Measurements from ENCODE around the gene EEF1E1.

Gene EEF1E1

DNA sequence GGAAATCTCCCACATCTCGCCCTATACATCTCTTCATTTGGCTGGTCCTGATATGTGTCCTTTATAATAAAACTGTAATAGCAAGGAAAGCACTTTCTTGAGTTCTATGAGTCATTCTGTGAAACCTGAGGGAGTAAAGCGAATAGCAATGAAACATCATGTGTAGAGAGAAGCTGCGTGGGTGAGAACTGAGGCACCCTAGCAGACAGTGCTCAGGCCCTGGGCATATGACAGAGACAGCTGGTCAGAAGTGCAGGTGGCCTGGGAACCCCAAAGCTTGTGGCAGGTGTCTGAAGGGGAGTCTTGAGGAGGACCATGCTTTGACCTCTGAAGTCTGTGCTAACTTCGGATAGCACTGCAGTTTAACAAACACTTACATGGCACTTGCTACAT is 36.8 kb downstream of the EEF1E1 start:
- DNase-seq (ENCODE audit: extremely low read depth, low read depth), result no peak
- H3K4me3 ChIP-seq (replicated peaks; ENCODE audit: low read depth, low read length), result no peak overlapping the region
- TF ChIP-seq, protein P1, sequence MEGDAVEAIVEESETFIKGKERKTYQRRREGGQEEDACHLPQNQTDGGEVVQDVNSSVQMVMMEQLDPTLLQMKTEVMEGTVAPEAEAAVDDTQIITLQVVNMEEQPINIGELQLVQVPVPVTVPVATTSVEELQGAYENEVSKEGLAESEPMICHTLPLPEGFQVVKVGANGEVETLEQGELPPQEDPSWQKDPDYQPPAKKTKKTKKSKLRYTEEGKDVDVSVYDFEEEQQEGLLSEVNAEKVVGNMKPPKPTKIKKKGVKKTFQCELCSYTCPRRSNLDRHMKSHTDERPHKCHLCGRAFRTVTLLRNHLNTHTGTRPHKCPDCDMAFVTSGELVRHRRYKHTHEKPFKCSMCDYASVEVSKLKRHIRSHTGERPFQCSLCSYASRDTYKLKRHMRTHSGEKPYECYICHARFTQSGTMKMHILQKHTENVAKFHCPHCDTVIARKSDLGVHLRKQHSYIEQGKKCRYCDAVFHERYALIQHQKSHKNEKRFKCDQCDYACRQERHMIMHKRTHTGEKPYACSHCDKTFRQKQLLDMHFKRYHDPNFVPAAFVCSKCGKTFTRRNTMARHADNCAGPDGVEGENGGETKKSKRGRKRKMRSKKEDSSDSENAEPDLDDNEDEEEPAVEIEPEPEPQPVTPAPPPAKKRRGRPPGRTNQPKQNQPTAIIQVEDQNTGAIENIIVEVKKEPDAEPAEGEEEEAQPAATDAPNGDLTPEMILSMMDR (IDR thresholded peaks at IDR 0.05; ENCODE audit: low read depth, low read length, missing control alignments), result no peak

GRCh38 chr6:8064638-8065518 is 37.5 kb downstream of the EEF1E1 start:
- TF ChIP-seq, protein P1 (IDR thresholded peaks at IDR 0.05; ENCODE audit: low read depth, low read length, missing control alignments), result no peak
- DNase-seq (ENCODE audit: extremely low read depth, low read depth), result no peak
- H3K4me3 ChIP-seq (replicated peaks; ENCODE audit: low read depth, low read length), result peak overlapping the region; percentile 90

DNA sequence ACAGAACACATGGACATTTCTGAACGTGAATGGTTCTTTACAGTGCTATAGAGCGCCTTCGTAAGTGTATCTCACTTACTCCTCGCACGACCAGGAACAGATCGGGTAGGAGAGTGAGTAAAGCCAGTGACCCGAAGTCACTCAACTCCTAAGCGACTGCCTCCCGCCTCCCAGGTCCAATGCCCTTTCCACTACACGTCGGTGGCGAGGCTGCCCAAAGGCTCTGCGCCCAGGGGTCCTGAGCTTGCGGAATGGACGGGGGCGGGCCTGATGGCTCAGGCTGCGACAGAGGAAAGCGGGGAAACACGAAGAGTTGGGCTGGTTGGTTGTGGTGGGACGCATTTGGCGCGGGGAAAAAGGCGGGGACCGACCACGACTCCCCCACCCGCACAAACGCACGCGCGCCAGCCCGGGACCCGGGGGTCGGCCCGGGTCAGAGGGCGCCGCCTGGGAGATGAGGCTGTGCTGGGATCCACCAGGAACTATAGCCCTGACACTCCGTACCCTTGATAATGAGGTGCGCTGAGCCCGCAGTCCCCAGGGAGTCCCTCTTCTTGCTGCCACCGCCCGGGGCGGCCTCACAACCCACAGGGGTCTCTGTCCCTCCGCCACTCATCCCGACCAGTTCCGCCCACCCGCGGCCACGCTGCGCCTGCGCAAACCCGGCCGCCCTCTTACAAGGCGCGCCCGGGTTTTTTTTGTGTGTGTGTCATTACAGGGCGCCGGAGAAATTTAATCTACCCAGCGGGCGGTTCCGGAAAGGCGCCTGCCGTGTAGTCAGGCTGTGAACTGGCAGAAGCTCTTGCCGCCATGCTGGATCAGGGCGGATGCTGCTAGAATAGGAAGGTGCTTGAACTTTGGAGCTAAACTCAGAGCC is 38.3 kb downstream of the EEF1E1 start, which contains the start of gene BLOC1S5:
Gene BLOC1S5, minus strand, starts transcription at position 629 of the 877 bp plus-strand sequence. Its CDS starts 13 bp downstream, at position 616.
- H3K4me3 ChIP-seq (replicated peaks; ENCODE audit: low read depth, low read length), result peak within 1 kb of the TSS; percentile 90
- peak; percentile 88 for DNase-seq (ENCODE audit: extremely low read depth, low read depth)
- TF ChIP-seq, protein P1 (IDR thresholded peaks at IDR 0.05; ENCODE audit: low read depth, low read length, missing control alignments), result peak; percentile 7

GRCh38 chr6:8061736-8062135 is 40.6 kb downstream of the EEF1E1 start:
- no peak overlapping the region for H3K4me3 ChIP-seq (replicated peaks; ENCODE audit: low read depth, low read length)
- no peak for DNase-seq (ENCODE audit: extremely low read depth, low read depth)
- TF ChIP-seq, protein P1 (IDR thresholded peaks at IDR 0.05; ENCODE audit: low read depth, low read length, missing control alignments), result no peak

GRCh38 chr6:8060346-8060745 is 42.0 kb downstream of the EEF1E1 start:
- H3K4me3 ChIP-seq (replicated peaks; ENCODE audit: low read depth, low read length), result no peak overlapping the region
- TF ChIP-seq, protein P1 (IDR thresholded peaks at IDR 0.05; ENCODE audit: low read depth, low read length, missing control alignments), result no peak

DNA sequence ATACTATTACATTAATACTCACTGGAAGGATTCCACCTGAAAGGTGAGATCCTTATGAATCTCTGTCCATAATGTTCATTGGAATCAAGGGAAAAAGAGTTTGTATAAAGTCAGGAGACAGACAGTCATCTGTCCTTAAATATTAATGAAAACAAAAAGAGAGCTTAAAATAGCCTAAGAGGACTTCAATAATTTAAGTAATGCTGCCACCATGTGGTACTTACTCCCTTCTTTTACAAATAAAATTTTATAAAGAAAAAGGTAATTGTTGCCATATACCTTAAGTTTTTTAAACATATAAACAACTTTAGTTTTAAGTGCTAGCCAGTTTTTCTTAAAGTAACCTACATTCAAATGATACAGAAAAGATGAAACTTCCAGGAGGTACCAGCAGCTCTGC is 43.2 kb downstream of the EEF1E1 start:
- no peak overlapping the region for H3K4me3 ChIP-seq (replicated peaks; ENCODE audit: low read depth, low read length)
- TF ChIP-seq, protein P1 (IDR thresholded peaks at IDR 0.05; ENCODE audit: low read depth, low read length, missing control alignments), result no peak
- DNase-seq (ENCODE audit: extremely low read depth, low read depth), result no peak

More at GRCh38 chr6:8060346-8060745, 42.0 kb downstream of the EEF1E1 start:
- DNase-seq (ENCODE audit: extremely low read depth, low read depth), result no peak
